Heart right ventricle (tissue), 16 donors: Measurements from ENCODE around the gene ADCK2. TPM values are rescaled to one million over a fixed set of nuclear protein-coding genes. Genes with fewer than 3 reads are reported as not detected.

ENCODE experiments used
- ATAC-seq, 8 donors: fragments of 200-7000 bp; cut with Tn5 transposase; one replicate each; pipeline ENCODE4 v1.9.1; 2020; ENCODE audit warnings: mild to moderate bottlenecking in 8 of 8, moderate library complexity in 8 of 8, moderate number of reproducible peaks in 1 of 8
- DNase-seq, 2 donors: peaks; one replicate each; pipeline ENCODE4 v3.0.0-alpha.2; 2020
- H3K27ac ChIP-seq, 10 donors: fragments of 200-600 bp; sonication (generic) in 2 of 10; one replicate each; pipeline versions ENCODE4 v1.5.0 to v1.8.0; 2020 to 2022; ENCODE audit warnings: mild to moderate bottlenecking in 3 of 10
- H3K27me3 ChIP-seq, 7 donors: fragments of 200-600 bp; one replicate each; pipeline ENCODE4 v1.8.0; 2021 to 2022; ENCODE audit warnings: mild to moderate bottlenecking in 2 of 7
- H3K36me3 ChIP-seq, 9 donors: fragments of 200-600 bp; sonication (generic) in 1 of 9; one replicate each; pipeline versions ENCODE4 v1.5.0 to v1.8.0; 2020 to 2022; ENCODE audit warnings: mild to moderate bottlenecking in 2 of 9
- H3K4me1 ChIP-seq, 9 donors: fragments of 200-600 bp; sonication (generic) in 1 of 9; one replicate each; pipeline versions ENCODE4 v1.5.0 to v1.8.0; 2020 to 2022; ENCODE audit warnings: mild to moderate bottlenecking in 4 of 9
- H3K4me3 ChIP-seq, 10 donors: fragments of 200-600 bp; sonication (generic) in 2 of 10; one replicate each; pipeline versions ENCODE4 v1.5.0 to v1.8.0; 2020 to 2022; ENCODE audit warnings: mild to moderate bottlenecking in 7 of 10, moderate library complexity in 2 of 10
- H3K9me3 ChIP-seq, 11 donors: fragments of 200-600 bp in 10 of 11; sonication (generic) in 2 of 11; one replicate each; pipeline versions ENCODE4 v1.5.0 to v1.8.0; 2013 to 2022; ENCODE audit warnings: mild to moderate bottlenecking in 2 of 11, control low read depth in 1 of 11, moderate library complexity in 1 of 11
- CTCF ChIP-seq, 9 donors: fragments of 200-600 bp; sonication (generic) in 2 of 9; IDR thresholded peaks; one replicate each; pipeline versions ENCODE4 v1.5.0 to v1.8.0; 2021 to 2022; ENCODE audit warnings: antibody characterized with exemption in 9 of 9, mild to moderate bottlenecking in 5 of 9, moderate library complexity in 1 of 9
- WGBS, 2 donors: extraction: QIAGEN DNeasy Blood & Tissue Kit; methylation state at CpG; one replicate each; pipeline ENCODE4 v1.1.7; 2013; ENCODE audit warnings: inconsistent platforms in 1 of 2; 5-methylcytosine and 5-hydroxymethylcytosine counted together
- intact Hi-C, 10 donors: fragments of 100-400 bp; cut with DNase I; formaldehyde crosslinking; loops; one replicate each; pipeline versions ENCODE4 v1.11.1 to v1.14.2; 2022
- polyA plus RNA-seq, 2 donors: library from polyadenylated mRNA; stranded (reverse); fragments of 200-250 nt; gene quantifications; one replicate each; pipeline ENCODE4 v1.2.3, GENCODE V29; 2013
- total RNA-seq, 10 donors: library from RNA; stranded (reverse); fragmentation: NEBNext Ultra II Directional in 3 of 10; extraction: Animal tissue kit (Norgen Biotek cat#: 25700) in 3 of 10; gene quantifications; one replicate each; pipeline versions ENCODE4 v1.2.1 to v1.2.4, GENCODE V29; 2021 to 2023
- donor health status: Arrhythmogenic right ventricular cardiomyopathy.
- donor health status: ischemic (EF 13 %, LVEDD 7.1; RV severe dilation, severe dysfunction).
- donor health status: healthy with polysubstance abuse.
- donor health status: DM: no; HTN: yes; CAD: no.
- donor health status: DM: no; HTN: no; CAD: no.
- donor health status: ischemic (EF 25% LVEDD 6.9; RV normal size, moderate dysfunction).
- donor health status: ischemic (EF 25% LVEDD 5.7; RV mildly dilated, moderate dysfunction).
- donor health status: healthy.
- donor health status: DM: yes; HTN: yes; CAD: no.
- donor health status: Ischemic cardiomyopathy.
- donor health status: ischemic (EF 35%, LVEDD 5.7; RV mildly dilated, moderate dysfunction).
- donor health status: nonischemic (EF 11% LVEDD 7.7; RV severe dilation, severe dysfunction).
- donor health status: DM: yes; HTN: yes; CAD: no.
- donor health status: PGD.
- donor health status: ischemic (EF 29% LVEDD 5.4; RV normal size, mild dysfunction).
- donor health status: nonischemic (EF 23%, LVEDD 6.1; RV moderate dilation, normal function).

The ADCK2 gene
- total and polyA plus RNA-seq, 12 donors: 5.6 to 11.4 (median 8.2) TPM

GRCh38 chr7:140649556-140650205 lies 23.1 kb upstream of the ADCK2 start:
- Histone ChIP-seq H3K27me3 (no peaks in the 10 kb centered on the region), H3K9me3 (no peaks in the 10 kb centered on the region), H3K36me3 (no peaks in the 10 kb centered on the region), H3K4me3 (no peak overlapping the region), H3K4me1 (peaks cover 0 to 27% (median 11%) of the 10 kb centered on the region in 9 donors), H3K27ac (peak overlapping the region in 3 of 10 donors; percentile 12 to 36 (median 35))
- intact Hi-C loops: loop anchor here in 7 of 10 donors (5.0 to 10.0 kb wide), 2 partner anchors 55 to 172 kb away; partner anchors contain the start of gene MKRN1 (in 7 of the 7)
- TF ChIP-seq CTCF (IDR thresholded peaks at IDR 0.05): no peak
- peak in 2 of 8 donors; percentile 30 to 45 for ATAC-seq
- WGBS, 2 donors: 72% methylated on average over 6 of the region's 6 CpGs
- DNase-seq: no peak

GRCh38 chr7:140650367-140650766 lies 22.4 kb upstream of the ADCK2 start:
- Histone ChIP-seq H3K9me3 (no peaks in the 10 kb centered on the region), H3K4me3 (no peak overlapping the region), H3K27ac (peak overlapping the region in 1 of 10 donors; percentile 36), H3K27me3 (no peaks in the 10 kb centered on the region), H3K4me1 (peaks cover 0 to 27% (median 11%) of the 10 kb centered on the region in 9 donors), H3K36me3 (no peaks in the 10 kb centered on the region)
- no peak for TF ChIP-seq CTCF (IDR thresholded peaks at IDR 0.05)
- 88 to 90% methylated on average over 12 of the region's 12 CpGs for WGBS, 2 donors
- intact Hi-C loops: loop anchor here in 7 of 10 donors (5.0 kb wide), 1 partner anchor 173 kb away; the partner anchor contains the start of gene MKRN1 (in 7 of the 7)
- ATAC-seq: no peak
- DNase-seq: no peak

GRCh38 chr7:140653319-140654108 lies 19.2 kb upstream of the ADCK2 start:
- ATAC-seq (peak; percentile 55 to 75 (median 68)), DNase-seq (peak; percentile 29 to 76)
- Histone ChIP-seq H3K4me3 (no peak overlapping the region), H3K9me3 (no peaks in the 10 kb centered on the region), H3K27ac (no peak overlapping the region), H3K36me3 (no peaks in the 10 kb centered on the region), H3K4me1 (peaks cover 0 to 45% (median 24%) of the 10 kb centered on the region in 9 donors), H3K27me3 (no peaks in the 10 kb centered on the region)
- intact Hi-C loops: loop anchor here in 9 of 10 donors (1.0 to 5.0 kb wide), 5 partner anchors 135 to 180 kb away; partner anchors contain the start of gene MKRN1 (in 8 of the 9)
- TF ChIP-seq CTCF (IDR thresholded peaks at IDR 0.05): peak; percentile 85 to 96 (median 92)
- WGBS, 2 donors: 20 to 22% methylated on average over 15 of the region's 15 CpGs

GRCh38 chr7:140654109-140654387 lies 18.7 kb upstream of the ADCK2 start:
- H3K4me3 ChIP-seq: no peak overlapping the region
- 51 to 52% methylated on average over 2 of the region's 2 CpGs for WGBS, 2 donors
- peaks cover 0 to 45% (median 24%) of the 10 kb centered on the region in 9 donors for H3K4me1 ChIP-seq
- H3K27me3 ChIP-seq: no peaks in the 10 kb centered on the region
- no peak for TF ChIP-seq CTCF (IDR thresholded peaks at IDR 0.05)
- DNase-seq (no peak), ATAC-seq (no peak)
- H3K27ac ChIP-seq: no peak overlapping the region
- H3K9me3 ChIP-seq: no peaks in the 10 kb centered on the region
- intact Hi-C loops: loop anchor here in 8 of 10 donors (1.0 to 5.0 kb wide), 2 partner anchors 177 to 181 kb away; partner anchors contain the start of gene MKRN1 (in 7 of the 8)
- H3K36me3 ChIP-seq: no peaks in the 10 kb centered on the region
